OCI-M2 (cell line): ENCODE measurements around the gene TXNL4A.
A peak's percentile ranks its signal among the peaks of the same experiment; 100 is the strongest.

Experiments used
- DNase-seq: peaks from one replicate; lab custom pipeline; 2025; ENCODE audit not compliant: unreplicated experiment; lab: John Stamatoyannopoulos, UW

Gene TXNL4A

GRCh38 chr18:79964330-79965118 is 23.8 kb downstream of the TXNL4A start, which contains the start of gene HSBP1L1:
TSS of gene HSBP1L1 (plus strand) at chr18:79964643. CDS start at chr18:79964736, 93 bp downstream.
- no peak for DNase-seq

DNA sequence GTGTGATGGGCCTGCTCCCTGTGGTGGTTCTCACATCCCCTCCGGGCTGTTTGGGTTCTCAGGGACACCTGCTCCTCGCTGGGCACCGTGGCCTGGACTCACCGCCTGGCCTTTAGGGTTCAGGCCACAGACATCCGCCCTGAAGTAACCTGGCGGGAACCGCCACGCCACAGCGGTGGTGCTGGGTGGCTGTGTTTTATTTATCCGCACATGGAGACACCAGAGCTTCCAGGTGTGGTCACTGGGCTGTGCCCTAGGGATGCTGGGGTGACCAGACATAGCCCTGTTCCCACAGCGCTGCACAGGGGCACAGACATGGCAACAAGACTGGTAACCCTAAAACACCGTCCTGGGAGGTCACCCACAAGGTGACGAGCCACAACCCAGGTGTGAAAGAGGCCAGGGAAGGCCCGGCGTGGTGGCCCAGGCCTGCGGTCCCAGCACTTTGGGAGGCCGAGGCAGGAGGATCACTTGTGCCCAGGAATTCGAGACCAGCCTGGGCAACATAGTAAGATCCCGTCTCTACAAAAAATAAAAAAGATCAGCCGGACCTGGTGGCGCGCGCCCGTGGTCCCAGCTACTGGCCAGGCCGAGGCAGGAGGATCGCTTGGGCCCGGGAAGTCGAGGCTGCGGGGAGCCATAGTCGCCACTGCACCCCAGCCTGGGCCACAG is 24.6 kb downstream of the TXNL4A start:
- no peak for DNase-seq

GRCh38 chr18:79962835-79963657 is 25.3 kb downstream of the TXNL4A start:
- DNase-seq, result no peak

DNA sequence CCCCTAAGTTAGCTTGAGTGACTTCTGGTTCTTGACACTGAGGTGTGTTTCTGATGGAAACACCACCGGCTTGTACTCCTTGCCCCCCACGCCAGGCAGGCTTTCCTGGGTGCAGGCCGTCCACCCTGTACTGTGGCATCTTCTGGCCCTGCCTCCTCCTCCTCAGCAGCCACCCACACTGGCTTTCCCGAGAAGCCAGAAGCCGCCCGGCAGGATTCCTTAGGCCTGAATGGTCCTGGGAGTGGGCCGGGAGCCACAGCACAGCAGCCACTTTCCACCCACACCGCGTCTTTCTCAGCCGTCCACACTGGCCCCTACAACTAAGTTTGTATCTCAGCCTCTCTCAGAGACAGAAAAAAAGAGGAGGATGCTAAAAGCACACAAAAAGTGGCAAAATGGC is 26.1 kb downstream of the TXNL4A start:
- DNase-seq, result no peak

DNA sequence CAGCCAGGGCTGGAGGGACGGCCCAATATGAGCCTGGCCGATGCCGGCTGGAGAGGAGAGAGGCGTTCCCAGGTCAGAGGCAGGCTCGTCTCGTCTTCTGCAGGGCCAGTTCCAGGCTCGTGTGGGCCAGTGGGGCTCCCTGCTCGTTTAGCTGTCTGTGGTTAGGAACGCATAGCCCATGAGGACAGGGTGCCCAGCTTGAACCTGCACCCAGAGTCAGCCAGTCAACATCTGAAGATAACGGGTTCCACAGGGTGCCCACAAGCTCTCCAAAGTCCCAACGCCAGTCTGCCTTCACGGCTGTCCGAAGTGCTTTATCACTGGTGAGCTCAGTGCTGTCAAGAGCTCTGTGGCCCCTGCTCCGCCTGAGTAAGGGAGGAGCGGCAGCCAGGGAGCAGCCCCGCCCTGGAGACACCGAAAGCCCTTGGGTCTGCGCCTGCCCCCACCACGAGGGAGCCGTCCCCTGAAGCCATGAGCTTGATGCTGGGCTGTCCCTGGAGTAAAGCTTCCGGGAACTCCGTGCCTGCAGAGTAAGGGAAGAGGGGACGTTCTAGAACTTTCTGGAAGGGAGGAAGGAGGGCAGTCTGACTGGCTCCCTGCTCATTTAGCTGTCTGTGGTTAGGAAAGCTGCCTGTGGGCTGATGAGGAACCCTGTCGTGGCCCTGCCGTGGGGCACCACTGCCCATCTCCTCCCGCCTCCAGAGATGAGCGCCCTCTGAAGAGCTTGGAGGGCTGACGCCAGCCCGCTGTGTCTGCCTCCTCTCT is 26.7 kb downstream of the TXNL4A start:
- no peak for DNase-seq

DNA sequence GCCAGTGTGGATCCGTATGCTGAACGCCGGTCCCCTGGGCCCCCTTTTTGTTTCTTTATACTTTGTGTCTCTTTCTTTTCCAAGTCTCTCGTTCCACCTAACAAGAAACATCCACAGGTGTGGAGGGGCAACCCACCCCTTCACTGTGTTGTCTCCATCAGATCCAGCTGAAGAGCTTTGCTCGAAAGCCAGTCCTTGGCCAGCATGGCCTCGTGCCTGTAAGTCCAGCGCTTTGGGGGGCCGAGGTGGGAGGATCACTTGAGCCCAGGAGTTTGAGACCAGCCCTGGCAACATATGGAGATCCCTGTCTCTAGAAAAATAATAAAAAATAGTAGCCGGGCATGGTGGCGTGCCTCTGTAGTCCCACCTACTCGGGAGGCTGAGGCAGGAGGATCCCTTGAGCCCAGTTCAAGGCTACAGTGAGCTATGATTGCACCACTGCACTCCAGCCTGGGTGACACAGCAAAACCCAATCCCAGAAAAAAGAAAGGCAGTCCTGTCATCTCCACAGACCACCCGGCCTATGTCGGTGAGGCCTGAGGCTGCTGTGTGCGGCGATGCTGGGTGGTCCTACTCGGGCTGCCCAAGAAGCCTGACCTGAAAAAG is 27.3 kb downstream of the TXNL4A start:
- no peak for DNase-seq

- DNase-seq, result peak; percentile 9
These were observed 28.1 kb downstream of the TXNL4A start for GRCh38 chr18:79960161-79960801.

DNA sequence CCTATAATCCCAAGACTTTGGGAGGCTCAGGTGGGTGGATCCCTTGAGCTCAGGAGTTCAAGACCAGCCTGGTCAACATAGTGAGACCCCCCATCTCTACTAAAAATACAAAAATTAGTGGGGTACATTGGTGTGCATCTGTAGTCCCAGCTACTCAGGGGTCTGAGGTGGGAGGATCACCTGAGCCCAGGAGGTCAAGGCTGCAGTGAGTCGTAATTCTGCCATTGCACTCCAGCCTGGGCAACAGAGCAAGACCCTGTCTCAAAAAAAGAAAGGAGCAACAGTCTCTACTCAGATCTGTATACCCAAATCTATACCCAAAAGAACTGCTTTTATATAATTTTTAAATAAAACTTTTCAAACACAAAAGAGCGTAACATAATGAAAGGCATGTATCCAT is 29.4 kb downstream of the TXNL4A start:
- DNase-seq, result no peak

DNA sequence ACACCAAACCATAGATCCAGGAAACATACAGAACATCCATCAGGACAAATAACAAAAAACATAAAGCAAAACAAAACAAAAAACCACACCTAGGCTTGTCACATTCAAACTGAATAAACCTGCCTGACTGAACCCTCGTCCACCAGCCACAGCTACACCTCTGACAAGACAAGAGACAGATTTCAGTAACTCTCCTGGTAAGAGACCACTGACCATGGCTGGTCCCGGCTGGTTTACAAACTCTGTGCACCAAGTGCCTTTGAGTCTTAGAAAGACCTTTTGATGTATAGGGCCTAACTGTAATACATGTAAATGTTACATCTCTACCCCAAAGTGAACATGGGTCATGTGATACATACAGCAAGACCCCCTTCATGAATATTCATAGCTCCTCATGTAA is 32.1 kb downstream of the TXNL4A start:
- no peak for DNase-seq

DNA sequence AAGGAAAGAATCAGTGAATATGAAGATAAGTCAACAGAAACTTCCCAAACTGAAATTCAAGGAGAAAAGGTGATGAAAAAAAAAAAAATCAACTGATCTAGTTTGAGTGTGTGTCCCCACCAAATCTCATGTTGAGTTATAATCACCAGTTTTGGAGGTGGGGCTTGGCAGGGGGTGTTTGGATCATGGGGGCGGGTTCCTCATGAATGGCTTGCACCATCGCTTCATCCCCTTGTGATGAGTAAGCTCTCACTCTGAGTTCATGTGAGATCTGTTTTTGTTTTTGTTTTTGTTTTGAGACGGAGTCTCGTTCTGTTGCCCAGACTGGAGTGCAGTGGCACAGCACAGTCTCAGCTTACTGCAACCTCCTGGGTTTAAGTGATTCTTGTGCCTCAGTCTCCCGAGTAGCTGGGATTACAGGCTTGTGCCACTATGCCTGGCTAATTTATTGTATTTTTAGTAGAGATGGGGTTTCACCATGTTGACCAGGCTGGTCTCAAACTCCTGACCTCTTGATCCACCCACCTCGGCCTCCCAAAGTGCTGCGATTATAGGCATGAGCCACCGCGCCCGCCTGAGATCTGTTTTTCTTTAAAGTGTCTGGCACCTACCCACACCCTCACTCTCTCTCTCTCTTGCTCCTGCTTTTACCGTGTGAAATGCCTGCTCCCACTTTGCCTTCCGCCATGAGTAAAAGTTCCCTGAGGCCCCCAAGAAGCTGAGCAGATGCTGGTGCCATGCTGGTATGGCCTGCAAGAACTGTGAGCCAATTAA is 32.9 kb downstream of the TXNL4A start:
- no peak for DNase-seq

DNA sequence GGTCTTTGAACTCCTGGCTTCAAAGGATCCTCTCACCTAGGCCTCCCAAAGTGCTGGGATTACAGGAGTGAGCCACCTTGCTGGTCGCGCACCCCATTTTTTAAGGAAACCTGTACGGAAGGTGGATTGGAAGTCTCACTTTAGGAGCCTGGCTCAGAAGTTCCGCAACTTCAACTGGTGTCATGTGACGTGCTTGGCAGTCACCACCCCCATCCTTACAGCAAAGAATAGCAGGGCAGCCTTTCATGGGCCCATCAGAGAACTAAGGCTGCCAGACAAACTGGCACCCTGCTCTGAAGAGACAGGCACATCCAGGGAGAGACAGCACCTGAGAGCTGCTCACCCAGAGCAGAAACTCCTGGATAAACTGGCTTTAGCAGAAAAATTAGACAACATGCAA is 33.6 kb downstream of the TXNL4A start:
- no peak for DNase-seq

- DNase-seq, result no peak
These were observed 34.3 kb downstream of the TXNL4A start for GRCh38 chr18:79953971-79954651.

DNA sequence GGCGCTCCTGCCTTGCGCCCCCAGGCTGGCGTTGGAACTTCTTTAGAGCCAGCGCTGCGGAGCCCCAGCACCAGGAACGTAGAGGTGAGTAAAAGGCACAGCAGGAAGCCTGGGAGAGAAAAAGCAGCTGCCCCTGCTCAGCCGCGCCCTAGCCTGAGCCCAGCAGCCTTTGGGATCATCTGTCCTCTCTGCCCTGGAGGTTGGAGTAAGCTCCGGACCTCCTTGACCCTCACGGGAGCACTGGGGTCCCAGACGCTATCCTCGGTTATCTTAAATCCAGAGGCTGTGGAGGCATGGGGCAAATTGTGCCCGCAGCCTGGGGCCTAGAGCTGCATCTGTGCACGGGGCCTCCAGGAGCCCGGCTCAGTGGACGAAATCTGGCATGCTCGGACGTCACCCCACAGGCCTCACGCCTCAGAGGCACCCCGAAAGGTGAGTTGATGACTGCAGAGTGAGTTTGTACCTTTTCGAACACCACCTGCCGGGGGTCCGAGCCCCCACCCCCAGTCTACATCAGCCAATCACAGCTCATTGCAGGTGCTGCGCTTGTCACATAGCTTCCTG is 35.3 kb downstream of the TXNL4A start:
- no peak for DNase-seq

GRCh38 chr18:79952456-79952995 is 35.8 kb downstream of the TXNL4A start:
- DNase-seq, result no peak

DNA sequence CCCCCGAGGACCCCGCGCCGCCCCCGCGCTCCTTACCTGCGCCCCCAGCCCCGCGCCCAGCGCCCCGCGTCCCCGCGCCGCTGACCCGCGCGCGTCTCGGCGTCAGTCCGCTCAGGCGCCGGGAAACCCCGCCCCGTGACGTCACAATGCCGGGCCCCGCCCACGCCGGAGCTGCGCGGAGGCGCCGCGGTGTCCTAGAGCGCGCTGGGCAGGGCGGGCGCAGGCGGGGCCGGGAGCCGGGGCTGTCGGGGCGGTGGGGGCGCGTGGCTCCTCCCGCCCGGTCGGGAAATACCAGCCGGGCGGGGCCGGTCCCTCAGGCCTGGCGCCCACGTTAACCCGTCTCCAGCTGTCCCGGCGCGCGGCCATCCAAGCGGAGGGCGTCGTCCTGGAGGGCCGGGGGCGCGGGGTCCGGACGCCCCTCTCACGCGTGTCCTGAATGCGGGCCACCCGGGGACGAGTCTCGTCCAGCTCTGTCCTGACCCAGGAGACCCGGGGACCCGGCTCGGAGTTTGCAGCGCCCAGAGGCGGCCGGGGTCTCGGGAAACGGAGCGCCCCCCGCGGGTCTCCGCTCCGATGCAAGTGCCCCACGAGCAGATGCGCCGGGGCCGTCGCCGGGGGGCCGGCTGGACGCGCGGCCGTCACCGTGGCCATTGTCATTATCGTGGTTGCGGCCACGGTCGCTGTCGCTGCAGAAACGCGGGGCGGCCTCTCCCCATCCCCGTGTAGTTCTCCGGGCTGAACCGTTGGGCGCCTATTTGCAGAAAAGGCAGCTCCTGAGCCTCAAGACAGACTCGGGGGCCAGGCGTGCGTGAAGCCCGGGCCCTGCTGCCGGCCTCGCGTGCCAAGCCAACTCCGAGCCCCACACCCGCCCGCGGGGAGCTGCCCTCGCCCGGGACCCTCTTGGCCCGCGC is 36.6 kb downstream of the TXNL4A start, which contains the start of gene SLC66A2:
TSS of gene SLC66A2 (minus strand) at position 109 of the 911 bp plus-strand sequence. CDS start 727 bp downstream, outside the sequence.
- no peak for DNase-seq

- DNase-seq, result no peak
These were observed 37.6 kb downstream of the TXNL4A start for GRCh38 chr18:79950515-79951341.
